ENCODE measurements around the gene CELF3.

GRCh38 chr1:151680826-151681225, 35.8 kb downstream of the CELF3 start:
- TF ChIP-seq CTCF (IDR thresholded peaks at IDR 0.05) (no peak), POLR2AphosphoS5 (IDR thresholded peaks at IDR 0.05) (no peak), POLR2A (IDR thresholded peaks at IDR 0.05) (no peak)

All from stomach (tissue), 4 donors.